GM18907 (cell line): ENCODE results near the gene VPS13C.

ENCODE experiments used
- ATAC-seq: cut with Tn5 transposase; IDR thresholded peaks from one replicate; pipeline ENCODE4 v1.9.1; 2021; ENCODE audit warnings: mild to moderate bottlenecking, moderate library complexity; ENCODE audit not compliant: unreplicated experiment

Gene VPS13C

GRCh38 chr15:61827131-61827530 lies 233.1 kb downstream of the VPS13C start:
- ATAC-seq, result no peak

- no peak for ATAC-seq
Observed at GRCh38 chr15:61824291-61824690, 236.0 kb downstream of the VPS13C start.

- no peak for ATAC-seq
Observed at GRCh38 chr15:61822511-61822910, 237.7 kb downstream of the VPS13C start.

GRCh38 chr15:61820951-61821350 lies 239.3 kb downstream of the VPS13C start:
- ATAC-seq, result no peak

- no peak for ATAC-seq
Observed at GRCh38 chr15:61820212-61820611, 240.0 kb downstream of the VPS13C start.

- ATAC-seq, result no peak
Observed at GRCh38 chr15:61819386-61819785, 240.9 kb downstream of the VPS13C start.

GRCh38 chr15:61818801-61819200 lies 241.4 kb downstream of the VPS13C start:
- no peak for ATAC-seq

GRCh38 chr15:61816856-61817255 lies 243.4 kb downstream of the VPS13C start:
- ATAC-seq, result no peak

- ATAC-seq, result no peak
Observed at GRCh38 chr15:61815356-61816083, 244.7 kb downstream of the VPS13C start.

GRCh38 chr15:61812476-61812875 lies 247.8 kb downstream of the VPS13C start:
- ATAC-seq, result no peak

- ATAC-seq, result no peak
Observed at GRCh38 chr15:61811952-61812351, 248.3 kb downstream of the VPS13C start.

GRCh38 chr15:61809216-61809615 lies 251.0 kb downstream of the VPS13C start:
- no peak for ATAC-seq

- ATAC-seq, result no peak
Observed at GRCh38 chr15:61807281-61807929, 252.8 kb downstream of the VPS13C start.
